ENCODE data around the gene NEUROG2.

NEUROG2 gene

GRCh38 chr4:112516066-112516470, at the start of gene NEUROG2:
Gene NEUROG2, minus strand, starts transcription at chr4:112516180. Its CDS starts 705 bp downstream, at chr4:112515475.
- in situ Hi-C loops (cut with MboI; ENCODE audit: low pct_unique_long_range_greater_than_20kb, low sequenced_read_pairs, unreplicated experiment): no loop called here
- TF ChIP-seq CTCF (IDR thresholded peaks at IDR 0.05; ENCODE audit: extremely low read depth, insufficient read depth, missing control alignments): no peak
- no peak for DNase-seq (ENCODE audit: low spot score)

- in situ Hi-C loops (cut with MboI; ENCODE audit: low pct_unique_long_range_greater_than_20kb, low sequenced_read_pairs, unreplicated experiment): no loop called here
- no peak for DNase-seq (ENCODE audit: low spot score)
- TF ChIP-seq CTCF (IDR thresholded peaks at IDR 0.05; ENCODE audit: extremely low read depth, insufficient read depth, missing control alignments): no peak
These were observed 48.8 kb upstream of the NEUROG2 start for GRCh38 chr4:112564706-112565270.

- TF ChIP-seq CTCF (IDR thresholded peaks at IDR 0.05; ENCODE audit: extremely low read depth, insufficient read depth, missing control alignments): no peak
- in situ Hi-C loops (cut with MboI; ENCODE audit: low pct_unique_long_range_greater_than_20kb, low sequenced_read_pairs, unreplicated experiment): no loop called here
- DNase-seq (ENCODE audit: low spot score): no peak
These were observed 47.6 kb upstream of the NEUROG2 start for GRCh38 chr4:112563431-112564200.

- no peak for TF ChIP-seq CTCF (IDR thresholded peaks at IDR 0.05; ENCODE audit: extremely low read depth, insufficient read depth, missing control alignments)
- in situ Hi-C loops (cut with MboI; ENCODE audit: low pct_unique_long_range_greater_than_20kb, low sequenced_read_pairs, unreplicated experiment): no loop called here
- DNase-seq (ENCODE audit: low spot score): no peak
These were observed 46.4 kb upstream of the NEUROG2 start for GRCh38 chr4:112562254-112562879.

- no peak for TF ChIP-seq CTCF (IDR thresholded peaks at IDR 0.05; ENCODE audit: extremely low read depth, insufficient read depth, missing control alignments)
- in situ Hi-C loops (cut with MboI; ENCODE audit: low pct_unique_long_range_greater_than_20kb, low sequenced_read_pairs, unreplicated experiment): no loop called here
- DNase-seq (ENCODE audit: low spot score): no peak
These were observed 44.1 kb upstream of the NEUROG2 start for GRCh38 chr4:112560084-112560483.

GRCh38 chr4:112559053-112559452, 43.1 kb upstream of the NEUROG2 start:
- TF ChIP-seq CTCF (IDR thresholded peaks at IDR 0.05; ENCODE audit: extremely low read depth, insufficient read depth, missing control alignments): no peak
- in situ Hi-C loops (cut with MboI; ENCODE audit: low pct_unique_long_range_greater_than_20kb, low sequenced_read_pairs, unreplicated experiment): no loop called here
- no peak for DNase-seq (ENCODE audit: low spot score)

All from GM13977 (cell line).